Putamen (tissue), 1 donor: ENCODE data around the gene CYP46A1.
"Not testable (repeated sequence)": the region's sequence is repeated elsewhere in the genome, so short reads cannot be mapped to it uniquely, and the experiment has no call there.

Experiments
- DNase-seq: peaks from one replicate; pipeline ENCODE4 v3.0.0-alpha.2; 2016; ENCODE audit warnings: low spot score

The CYP46A1 gene

GRCh38 chr14:99757331-99758070, 73.4 kb downstream of the CYP46A1 start:
- no peak for DNase-seq

GRCh38 chr14:99758121-99758821, 74.2 kb downstream of the CYP46A1 start:
- DNase-seq: no peak

DNA sequence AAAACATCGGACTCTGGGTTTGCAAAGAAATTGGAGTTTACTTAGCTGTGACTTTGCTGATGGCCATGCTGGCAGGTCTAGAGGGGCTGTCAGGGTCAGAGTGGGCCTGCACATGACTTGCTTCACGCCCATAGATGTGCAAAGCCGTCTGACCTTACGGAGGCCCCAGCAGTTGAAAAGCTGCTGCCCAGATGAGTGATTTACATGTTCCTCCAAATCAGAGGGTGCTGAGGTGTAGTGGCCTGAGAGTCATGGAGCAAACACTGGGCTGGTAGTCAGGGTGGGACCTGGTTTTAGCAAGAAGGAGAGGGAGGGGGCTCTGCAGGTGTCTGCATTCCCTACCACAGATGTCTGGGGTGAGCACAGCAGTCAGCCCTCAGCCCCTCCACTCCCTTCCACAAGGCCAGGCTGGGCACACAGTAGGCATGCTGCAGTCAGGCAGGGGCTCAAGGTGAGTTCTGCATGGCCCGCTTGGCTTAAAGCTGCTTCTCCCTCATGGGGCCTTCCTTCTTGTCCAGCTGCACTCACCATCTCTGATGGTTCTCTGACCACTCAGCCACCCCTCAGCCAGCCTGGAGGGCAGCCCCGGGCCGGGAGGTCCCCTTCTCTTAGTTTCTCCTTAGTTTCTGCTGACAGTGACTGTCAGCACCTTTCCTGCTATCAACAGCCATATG, 74.9 kb downstream of the CYP46A1 start:
- DNase-seq: no peak

GRCh38 chr14:99759546-99759925, 75.4 kb downstream of the CYP46A1 start:
- DNase-seq: no peak

DNA sequence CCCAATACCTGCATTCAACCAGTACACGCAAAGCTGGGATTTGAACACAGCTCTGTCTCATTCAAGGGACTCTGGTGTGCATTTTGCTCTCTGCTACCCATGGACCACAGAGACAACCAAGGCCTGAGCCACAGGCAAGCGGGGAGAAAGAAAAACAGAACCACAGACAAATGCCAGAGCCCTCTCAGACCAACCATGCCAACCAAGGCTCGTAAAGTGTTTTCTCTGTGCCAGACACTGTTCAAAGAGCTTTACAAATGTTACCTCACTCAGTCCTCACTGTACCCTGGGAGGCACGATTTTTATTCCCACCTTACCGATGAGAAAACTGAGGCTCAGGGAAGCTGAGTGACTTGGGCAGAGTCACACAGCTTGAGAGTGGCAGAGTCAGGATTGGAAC, 76.7 kb downstream of the CYP46A1 start:
- DNase-seq: no peak

GRCh38 chr14:99762911-99763310, 78.8 kb downstream of the CYP46A1 start:
- not testable (repeated sequence) for DNase-seq

GRCh38 chr14:99763527-99764221, 79.6 kb downstream of the CYP46A1 start:
- no peak for DNase-seq

- no peak for DNase-seq
Measured at GRCh38 chr14:99764222-99764706, 80.2 kb downstream of the CYP46A1 start.

GRCh38 chr14:99768381-99768780, 84.3 kb downstream of the CYP46A1 start:
- no peak for DNase-seq

DNA sequence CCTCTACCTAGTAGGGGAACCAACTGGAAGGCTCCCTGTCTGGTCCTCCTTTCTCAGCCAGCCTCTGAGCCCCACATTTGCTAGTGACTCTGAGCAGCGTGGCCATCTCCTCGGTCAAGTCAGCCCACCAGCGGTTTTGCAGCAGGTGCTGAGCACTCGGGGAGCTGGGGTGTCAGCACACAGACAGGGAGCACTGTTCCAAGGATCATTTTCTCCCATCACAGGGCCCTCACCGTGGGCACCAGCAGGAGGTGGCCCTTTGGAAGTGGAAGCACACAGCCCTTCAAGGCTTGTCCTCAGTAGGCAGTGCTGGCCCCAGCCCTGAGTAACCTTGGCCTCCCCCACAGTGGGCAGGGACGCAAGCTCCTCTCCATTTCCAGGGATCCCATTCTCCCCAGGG, 85.0 kb downstream of the CYP46A1 start:
- DNase-seq: no peak

- DNase-seq: no peak
Measured at GRCh38 chr14:99769799-99770198, 85.7 kb downstream of the CYP46A1 start.

GRCh38 chr14:99772371-99773283, 88.5 kb downstream of the CYP46A1 start:
- no peak for DNase-seq

DNA sequence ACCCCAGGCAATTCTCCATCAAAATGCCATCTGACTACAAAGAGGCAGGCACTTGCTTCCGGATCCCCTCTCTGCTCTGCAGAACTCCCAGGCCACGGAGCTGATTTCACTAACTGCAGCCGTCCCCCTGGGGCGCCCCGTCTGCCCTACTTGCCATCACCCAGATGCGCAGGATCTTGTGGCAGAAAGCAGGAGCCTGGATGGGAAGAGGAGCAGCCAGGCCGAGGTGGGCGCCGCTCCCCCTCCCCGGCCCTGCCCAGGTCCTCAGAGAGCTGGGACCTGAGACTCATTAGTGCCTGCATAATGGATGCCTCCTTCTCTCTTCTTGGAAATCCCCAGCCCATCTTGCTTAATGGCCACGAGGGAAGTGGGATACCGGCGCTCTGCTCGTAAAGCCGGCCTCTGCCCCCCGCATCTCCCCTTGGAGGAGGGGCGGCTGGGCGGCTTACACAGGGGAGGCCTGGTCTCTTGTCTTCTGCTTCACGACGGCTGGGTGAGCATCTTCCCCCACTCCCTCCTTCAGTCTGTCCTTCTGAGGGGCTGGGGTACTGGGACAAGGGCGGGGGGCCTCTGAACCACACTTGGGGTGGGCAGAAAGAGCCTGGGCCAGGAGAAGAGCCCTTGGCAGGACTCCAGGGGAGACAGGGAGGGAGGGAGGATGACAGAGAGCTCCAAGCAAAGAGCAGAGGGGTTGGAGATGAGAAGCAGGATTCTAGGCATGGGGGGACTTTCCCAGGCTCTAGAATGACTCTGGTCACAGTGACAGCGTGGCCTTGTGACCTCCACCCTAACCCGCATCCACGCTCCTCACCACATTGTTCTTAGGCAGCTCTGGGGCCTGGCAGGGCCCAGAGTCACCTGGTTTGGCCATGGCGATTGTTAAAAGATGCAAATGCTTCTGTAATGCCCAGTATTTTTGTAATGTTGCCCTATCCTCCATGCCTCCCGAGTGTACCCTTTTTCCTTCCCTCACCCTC, 89.7 kb downstream of the CYP46A1 start:
- DNase-seq: no peak

DNA sequence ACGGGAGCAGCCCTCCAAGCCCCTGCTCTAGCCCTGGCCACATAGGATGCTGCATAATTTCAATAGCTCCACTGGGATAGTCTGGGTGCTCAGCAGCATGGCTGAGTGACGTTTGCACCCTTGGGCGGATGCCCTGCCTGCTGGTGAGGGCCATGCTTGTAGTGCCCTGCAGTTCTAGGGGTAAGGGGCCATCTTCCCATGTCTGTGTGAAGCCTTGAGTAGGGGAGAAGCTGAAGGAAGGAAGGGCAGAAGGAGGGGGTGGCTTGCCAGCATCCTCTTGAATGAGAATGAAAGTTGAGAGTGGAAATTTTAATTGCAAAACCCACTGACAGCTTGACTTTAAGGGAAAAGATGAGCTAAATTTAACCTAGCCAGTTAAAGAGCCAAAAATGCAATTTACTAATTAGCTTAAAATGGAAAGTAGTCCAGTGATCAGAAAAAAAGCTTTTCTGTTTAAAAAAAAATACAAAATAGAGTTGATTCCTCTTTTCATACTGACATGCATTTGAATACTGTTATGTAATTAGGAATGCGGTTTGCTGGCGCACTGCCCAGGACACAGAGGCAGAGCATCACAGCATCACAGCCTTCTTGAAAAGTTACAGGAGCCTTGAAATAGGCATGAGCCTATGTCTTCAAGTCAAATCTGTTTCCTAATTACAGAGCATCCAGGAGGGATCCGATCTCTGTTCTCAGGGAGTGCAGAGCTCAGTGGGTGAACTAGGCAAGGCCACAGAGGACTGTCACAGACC, 90.6 kb downstream of the CYP46A1 start:
- peak; percentile 72 for DNase-seq

- DNase-seq: no peak
Measured at GRCh38 chr14:99775351-99775750, 91.3 kb downstream of the CYP46A1 start.
